A549 treated with AZD2906 at 1 μM for 4 hours (cell line): Measurements from ENCODE around the gene KCNJ1. TPM values are rescaled to one million over a fixed set of nuclear protein-coding genes. Genes with fewer than 3 reads are reported as not detected.

Source experiments
- total RNA-seq: library from RNA; stranded (reverse); fragments of 200-300 nt; extraction: Qiagen RNA extraction; gene quantifications from 5 replicates; pipeline ENCODE4 v1.2.3, GENCODE V29; 2022

The KCNJ1 gene
- 0.03 TPM in 1 of 5 replicates, not detected in the others for total RNA-seq

GRCh38 chr11:128867277-128867676, at the start of gene KCNJ1:
Gene KCNJ1 (minus strand): TSS chr11:128867296. CDS start chr11:128840243, 27,053 bp downstream.

GRCh38 chr11:128890543-128891368, 23.7 kb upstream of the KCNJ1 start, which contains the start of gene KCNJ5:
Gene KCNJ5 (plus strand): TSS chr11:128891356. CDS start chr11:128911274, 19,918 bp downstream.

Other genes starting within 250 kb of the KCNJ1 start
- gene FLI1, start 173.2 kb downstream of the KCNJ1 start, total RNA-seq = 0.16 to 0.27 TPM (median 0.20 TPM) in 5 replicates
- gene KCNJ5, start 24.1 kb upstream of the KCNJ1 start, total RNA-seq = 0.02 to 0.11 TPM (median 0.04 TPM) in 4 of 5 replicates, not detected in the other
- 0.07 to 0.11 TPM (median 0.08 TPM) in 3 of 5 replicates, not detected in the others for gene TP53AIP1, start 75.6 kb upstream of the KCNJ1 start, total RNA-seq